HEK293 (cell line): ENCODE results near the gene FAH.
A peak's percentile ranks its signal among the peaks of the same experiment; 100 is the strongest.

Source experiments
- ZNF23 ChIP-seq: fragments of 450-650 bp; formaldehyde crosslinking; IDR thresholded peaks from 2 replicates; pipeline ENCODE4 v1.5.1; 2016; ENCODE audit warnings: missing biosample characterization, missing genetic modification characterization, borderline replicate concordance
- ZNF274 ChIP-seq, 2 experiments: fragments of 200-500 bp in 1 of 2; fragments of 450-650 bp in 1 of 2; sonication (Bioruptor generic) in 1 of 2; formaldehyde crosslinking in 1 of 2; IDR thresholded peaks; 2 replicates each; pipeline versions ENCODE4 v1.5.1 to v1.6.1; 2014 to 2016; ENCODE audit warnings: borderline replicate concordance in 1 of 2, inconsistent platforms in 1 of 2, low read length in 1 of 2, missing biosample characterization in 1 of 2, missing genetic modification characterization in 1 of 2
- ZNF341 ChIP-seq: fragments of 450-650 bp; formaldehyde crosslinking; IDR thresholded peaks from 2 replicates; pipeline ENCODE4; 2016; ENCODE audit warnings: low read depth, missing biosample characterization, missing genetic modification characterization
- ZNF600 ChIP-seq: fragments of 450-650 bp; formaldehyde crosslinking; IDR thresholded peaks from 2 replicates; pipeline ENCODE4 v1.5.1; 2016; ENCODE audit warnings: missing biosample characterization, missing genetic modification characterization
- TF ChIP-seq, protein P1 (sequence below): fragments of 450-650 bp; formaldehyde crosslinking; IDR thresholded peaks from 2 replicates; pipeline ENCODE4 v1.5.1; 2016; ENCODE audit warnings: missing biosample characterization, missing genetic modification characterization
- TF ChIP-seq, protein P2 (sequence below): fragments of 450-650 bp; formaldehyde crosslinking; IDR thresholded peaks from 2 replicates; pipeline ENCODE4 v1.5.1; 2016; ENCODE audit warnings: missing biosample characterization, missing genetic modification characterization
- TF ChIP-seq, protein P3 (sequence below): IDR thresholded peaks from 2 replicates; pipeline ENCODE4 v1.6.1; 2011; ENCODE audit warnings: mild to moderate bottlenecking, low read depth, low read length, borderline replicate concordance
- TF ChIP-seq, protein P4 (sequence below): fragments of 450-650 bp; IDR thresholded peaks from 2 replicates; pipeline ENCODE4 v1.5.1; 2018; ENCODE audit warnings: missing biosample characterization, mild to moderate bottlenecking, missing genetic modification characterization

DNA sequence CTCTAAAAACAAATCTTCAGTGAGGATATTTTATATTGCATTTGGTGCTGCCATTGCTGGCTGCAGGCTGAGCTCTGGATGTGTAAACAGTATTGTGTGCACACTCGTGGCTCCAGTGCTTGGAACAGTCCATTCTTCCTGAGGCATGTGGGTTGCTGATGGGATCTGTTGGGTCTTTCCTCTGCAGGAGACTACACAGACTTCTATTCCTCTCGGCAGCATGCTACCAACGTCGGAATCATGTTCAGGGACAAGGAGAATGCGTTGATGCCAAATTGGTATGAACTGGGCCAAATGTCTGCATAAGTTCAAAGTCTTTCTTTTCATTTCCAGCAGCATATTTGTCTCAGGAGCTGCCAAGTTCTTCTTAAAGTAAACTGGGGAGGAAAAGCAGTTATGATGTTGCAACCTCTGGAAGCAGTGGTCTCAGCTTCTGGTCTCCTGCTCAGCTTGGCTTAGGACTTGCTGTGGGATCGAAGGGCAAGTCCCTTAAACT, 9.3 kb downstream of the FAH start:
- TF ChIP-seq ZNF23 (tag by site-specific recombination), result no peak
- TF ChIP-seq ZNF274 (IDR thresholded peaks at IDR 0.05; ENCODE audit: low read length), result no peak
- TF ChIP-seq ZNF274 (tag by site-specific recombination; IDR thresholded peaks at IDR 0.05; ENCODE audit: borderline replicate concordance), result no peak
- TF ChIP-seq, protein P1, sequence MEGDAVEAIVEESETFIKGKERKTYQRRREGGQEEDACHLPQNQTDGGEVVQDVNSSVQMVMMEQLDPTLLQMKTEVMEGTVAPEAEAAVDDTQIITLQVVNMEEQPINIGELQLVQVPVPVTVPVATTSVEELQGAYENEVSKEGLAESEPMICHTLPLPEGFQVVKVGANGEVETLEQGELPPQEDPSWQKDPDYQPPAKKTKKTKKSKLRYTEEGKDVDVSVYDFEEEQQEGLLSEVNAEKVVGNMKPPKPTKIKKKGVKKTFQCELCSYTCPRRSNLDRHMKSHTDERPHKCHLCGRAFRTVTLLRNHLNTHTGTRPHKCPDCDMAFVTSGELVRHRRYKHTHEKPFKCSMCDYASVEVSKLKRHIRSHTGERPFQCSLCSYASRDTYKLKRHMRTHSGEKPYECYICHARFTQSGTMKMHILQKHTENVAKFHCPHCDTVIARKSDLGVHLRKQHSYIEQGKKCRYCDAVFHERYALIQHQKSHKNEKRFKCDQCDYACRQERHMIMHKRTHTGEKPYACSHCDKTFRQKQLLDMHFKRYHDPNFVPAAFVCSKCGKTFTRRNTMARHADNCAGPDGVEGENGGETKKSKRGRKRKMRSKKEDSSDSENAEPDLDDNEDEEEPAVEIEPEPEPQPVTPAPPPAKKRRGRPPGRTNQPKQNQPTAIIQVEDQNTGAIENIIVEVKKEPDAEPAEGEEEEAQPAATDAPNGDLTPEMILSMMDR (tag by site-specific recombination), result no peak
- TF ChIP-seq, protein P2, sequence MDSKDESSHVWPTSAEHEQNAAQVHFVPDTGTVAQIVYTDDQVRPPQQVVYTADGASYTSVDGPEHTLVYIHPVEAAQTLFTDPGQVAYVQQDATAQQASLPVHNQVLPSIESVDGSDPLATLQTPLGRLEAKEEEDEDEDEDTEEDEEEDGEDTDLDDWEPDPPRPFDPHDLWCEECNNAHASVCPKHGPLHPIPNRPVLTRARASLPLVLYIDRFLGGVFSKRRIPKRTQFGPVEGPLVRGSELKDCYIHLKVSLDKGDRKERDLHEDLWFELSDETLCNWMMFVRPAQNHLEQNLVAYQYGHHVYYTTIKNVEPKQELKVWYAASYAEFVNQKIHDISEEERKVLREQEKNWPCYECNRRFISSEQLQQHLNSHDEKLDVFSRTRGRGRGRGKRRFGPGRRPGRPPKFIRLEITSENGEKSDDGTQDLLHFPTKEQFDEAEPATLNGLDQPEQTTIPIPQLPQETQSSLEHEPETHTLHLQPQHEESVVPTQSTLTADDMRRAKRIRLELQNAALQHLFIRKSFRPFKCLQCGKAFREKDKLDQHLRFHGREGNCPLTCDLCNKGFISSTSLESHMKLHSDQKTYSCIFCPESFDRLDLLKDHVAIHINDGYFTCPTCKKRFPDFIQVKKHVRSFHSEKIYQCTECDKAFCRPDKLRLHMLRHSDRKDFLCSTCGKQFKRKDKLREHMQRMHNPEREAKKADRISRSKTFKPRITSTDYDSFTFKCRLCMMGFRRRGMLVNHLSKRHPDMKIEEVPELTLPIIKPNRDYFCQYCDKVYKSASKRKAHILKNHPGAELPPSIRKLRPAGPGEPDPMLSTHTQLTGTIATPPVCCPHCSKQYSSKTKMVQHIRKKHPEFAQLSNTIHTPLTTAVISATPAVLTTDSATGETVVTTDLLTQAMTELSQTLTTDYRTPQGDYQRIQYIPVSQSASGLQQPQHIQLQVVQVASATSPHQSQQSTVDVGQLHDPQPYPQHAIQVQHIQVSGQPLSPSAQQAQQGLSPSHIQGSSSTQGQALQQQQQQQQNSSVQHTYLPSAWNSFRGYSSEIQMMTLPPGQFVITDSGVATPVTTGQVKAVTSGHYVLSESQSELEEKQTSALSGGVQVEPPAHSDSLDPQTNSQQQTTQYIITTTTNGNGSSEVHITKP, result peak; percentile 24; the same call in 1 of the 2 replicates
- no peak for TF ChIP-seq ZNF341 (tag by site-specific recombination)
- no peak for TF ChIP-seq ZNF600 (tag by site-specific recombination)
- TF ChIP-seq, protein P3, sequence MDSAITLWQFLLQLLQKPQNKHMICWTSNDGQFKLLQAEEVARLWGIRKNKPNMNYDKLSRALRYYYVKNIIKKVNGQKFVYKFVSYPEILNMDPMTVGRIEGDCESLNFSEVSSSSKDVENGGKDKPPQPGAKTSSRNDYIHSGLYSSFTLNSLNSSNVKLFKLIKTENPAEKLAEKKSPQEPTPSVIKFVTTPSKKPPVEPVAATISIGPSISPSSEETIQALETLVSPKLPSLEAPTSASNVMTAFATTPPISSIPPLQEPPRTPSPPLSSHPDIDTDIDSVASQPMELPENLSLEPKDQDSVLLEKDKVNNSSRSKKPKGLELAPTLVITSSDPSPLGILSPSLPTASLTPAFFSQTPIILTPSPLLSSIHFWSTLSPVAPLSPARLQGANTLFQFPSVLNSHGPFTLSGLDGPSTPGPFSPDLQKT, result no peak
- TF ChIP-seq, protein P4, sequence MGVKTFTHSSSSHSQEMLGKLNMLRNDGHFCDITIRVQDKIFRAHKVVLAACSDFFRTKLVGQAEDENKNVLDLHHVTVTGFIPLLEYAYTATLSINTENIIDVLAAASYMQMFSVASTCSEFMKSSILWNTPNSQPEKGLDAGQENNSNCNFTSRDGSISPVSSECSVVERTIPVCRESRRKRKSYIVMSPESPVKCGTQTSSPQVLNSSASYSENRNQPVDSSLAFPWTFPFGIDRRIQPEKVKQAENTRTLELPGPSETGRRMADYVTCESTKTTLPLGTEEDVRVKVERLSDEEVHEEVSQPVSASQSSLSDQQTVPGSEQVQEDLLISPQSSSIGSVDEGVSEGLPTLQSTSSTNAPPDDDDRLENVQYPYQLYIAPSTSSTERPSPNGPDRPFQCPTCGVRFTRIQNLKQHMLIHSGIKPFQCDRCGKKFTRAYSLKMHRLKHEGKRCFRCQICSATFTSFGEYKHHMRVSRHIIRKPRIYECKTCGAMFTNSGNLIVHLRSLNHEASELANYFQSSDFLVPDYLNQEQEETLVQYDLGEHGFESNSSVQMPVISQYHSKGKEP, result no peak
